ENCODE results near the gene FAM83C.

DNA sequence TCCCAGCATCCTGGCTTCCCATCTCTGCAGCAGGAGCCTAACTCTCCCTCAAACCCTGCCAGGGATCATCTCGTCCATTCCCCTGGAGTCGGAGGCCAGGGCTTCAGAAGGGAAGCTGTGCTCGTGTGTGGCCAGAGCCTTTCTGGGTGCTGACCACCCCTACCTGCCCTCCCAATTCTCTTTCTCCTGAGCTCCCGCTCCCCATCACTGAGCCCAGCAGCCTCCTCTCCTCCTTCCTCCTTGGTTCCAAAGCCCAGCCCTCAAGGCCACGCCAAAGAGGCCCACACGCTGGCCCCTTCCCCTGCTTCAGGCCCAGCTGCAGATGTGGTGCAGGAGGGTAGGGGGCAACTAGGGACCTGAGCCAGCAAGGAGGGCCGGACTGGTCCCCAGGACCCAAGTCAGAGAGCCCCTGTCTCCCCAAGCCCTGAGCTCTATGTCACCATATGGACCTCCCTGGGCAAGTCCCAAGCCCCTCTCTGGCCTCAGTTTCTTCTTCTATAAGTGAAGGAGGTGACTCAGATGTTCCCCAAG, 1.3 kb downstream of the FAM83C start:
- TF ChIP-seq, protein P1, sequence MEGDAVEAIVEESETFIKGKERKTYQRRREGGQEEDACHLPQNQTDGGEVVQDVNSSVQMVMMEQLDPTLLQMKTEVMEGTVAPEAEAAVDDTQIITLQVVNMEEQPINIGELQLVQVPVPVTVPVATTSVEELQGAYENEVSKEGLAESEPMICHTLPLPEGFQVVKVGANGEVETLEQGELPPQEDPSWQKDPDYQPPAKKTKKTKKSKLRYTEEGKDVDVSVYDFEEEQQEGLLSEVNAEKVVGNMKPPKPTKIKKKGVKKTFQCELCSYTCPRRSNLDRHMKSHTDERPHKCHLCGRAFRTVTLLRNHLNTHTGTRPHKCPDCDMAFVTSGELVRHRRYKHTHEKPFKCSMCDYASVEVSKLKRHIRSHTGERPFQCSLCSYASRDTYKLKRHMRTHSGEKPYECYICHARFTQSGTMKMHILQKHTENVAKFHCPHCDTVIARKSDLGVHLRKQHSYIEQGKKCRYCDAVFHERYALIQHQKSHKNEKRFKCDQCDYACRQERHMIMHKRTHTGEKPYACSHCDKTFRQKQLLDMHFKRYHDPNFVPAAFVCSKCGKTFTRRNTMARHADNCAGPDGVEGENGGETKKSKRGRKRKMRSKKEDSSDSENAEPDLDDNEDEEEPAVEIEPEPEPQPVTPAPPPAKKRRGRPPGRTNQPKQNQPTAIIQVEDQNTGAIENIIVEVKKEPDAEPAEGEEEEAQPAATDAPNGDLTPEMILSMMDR (IDR thresholded peaks at IDR 0.05), result no peak
- TF ChIP-seq POLR2AphosphoS5 (IDR thresholded peaks at IDR 0.05) (no peak), POLR2A (IDR thresholded peaks at IDR 0.05) (no peak)
